PC-9 (cell line): ENCODE results near the gene DOC2A. TPM values are rescaled to one million over a fixed set of nuclear protein-coding genes. Genes with fewer than 3 reads are reported as not detected.

Experiments
- BruUV-seq: library from RNA; stranded (reverse); fragments of 400-500 nt; replicated peaks from 2 replicates; lab custom pipeline; 2021; lab: Mats Ljungman, UMichigan
- CTCF ChIA-PET: fragments of 300-600 bp; sonication (Branson Sonifier 250); formaldehyde crosslinking; loops from one replicate; lab custom pipeline; 2022; ENCODE audit warnings: antibody characterized with exemption; lab: Charles Lee
- POLR2A ChIA-PET: fragments of 300-600 bp; sonication (Branson Sonifier 250); formaldehyde crosslinking; loops from one replicate; lab custom pipeline; 2022; ENCODE audit warnings: antibody characterized with exemption; ENCODE audit not compliant: unreplicated experiment; lab: Charles Lee
- DNase-seq, 2 experiments: peaks; one replicate each; pipeline versions ENCODE4 v3.0.0 to v3.0.0-alpha.2; 2015 to 2022; ENCODE audit warnings: mixed read lengths in 1 of 2
- H2AFZ ChIP-seq: fragments of 200-600 bp; sonication (generic); 2 replicates; pipeline ENCODE4 v1.8.1; 2017; ENCODE audit warnings: antibody characterized with exemption
- H3F3A ChIP-seq: fragments of 200-600 bp; sonication (generic); 2 replicates; pipeline ENCODE4 v1.8.1; 2017; ENCODE audit warnings: antibody characterized with exemption, mild to moderate bottlenecking, low read depth; ENCODE audit not compliant: insufficient read depth
- H3K27ac ChIP-seq: fragments of 200-600 bp; sonication (generic); 2 replicates; pipeline ENCODE4 v1.6.1; 2016; ENCODE audit warnings: mixed run types
- H3K27me3 ChIP-seq: fragments of 200-600 bp; sonication (generic); 2 replicates; pipeline ENCODE4 v1.6.1; 2016; ENCODE audit warnings: low read depth, mixed run types; ENCODE audit not compliant: insufficient read depth
- H3K36me3 ChIP-seq: fragments of 200-600 bp; sonication (generic); 2 replicates; pipeline ENCODE4 v1.6.1; 2016; ENCODE audit warnings: low read depth, mixed run types
- H3K4me1 ChIP-seq: fragments of 200-600 bp; sonication (generic); replicated peaks from 2 replicates; pipeline ENCODE4 v1.6.1; 2016; ENCODE audit warnings: mixed run types; ENCODE audit not compliant: insufficient read depth
- H3K4me2 ChIP-seq: fragments of 200-600 bp; sonication (generic); 2 replicates; pipeline ENCODE4 v1.6.1; 2017; ENCODE audit warnings: mixed run types
- H3K4me3 ChIP-seq: fragments of 200-600 bp; sonication (generic); 2 replicates; pipeline ENCODE4 v1.6.1; 2016; ENCODE audit warnings: mixed run types
- H3K79me2 ChIP-seq: fragments of 200-600 bp; sonication (generic); 2 replicates; pipeline ENCODE4 v1.6.1; 2017; ENCODE audit warnings: low read depth, mixed run types
- H3K9me2 ChIP-seq: fragments of 200-600 bp; sonication (generic); 2 replicates; pipeline ENCODE4 v1.8.1; 2017; ENCODE audit warnings: mild to moderate bottlenecking; ENCODE audit not compliant: insufficient read depth
- H3K9me3 ChIP-seq: fragments of 200-600 bp; sonication (generic); 2 replicates; pipeline ENCODE4 v1.8.1; 2016; ENCODE audit warnings: low read depth; ENCODE audit not compliant: insufficient read depth
- H4K20me1 ChIP-seq: fragments of 200-600 bp; sonication (generic); 2 replicates; pipeline ENCODE4 v1.8.1; 2017; ENCODE audit not compliant: insufficient read depth
- CTCF ChIP-seq: fragments of 200-600 bp; sonication (generic); conservative IDR thresholded peaks from 2 replicates; pipeline ENCODE4 v1.6.1; 2017; ENCODE audit warnings: mixed run types, antibody characterized with exemption, mild to moderate bottlenecking, moderate library complexity
- EZH2 ChIP-seq: fragments of 200-600 bp; sonication (generic); IDR thresholded peaks from 2 replicates; pipeline ENCODE4 v1.8.0; 2017; ENCODE audit warnings: antibody characterized with exemption, low read depth
- intact Hi-C: fragments of 100-400 bp; cut with micrococcal nuclease; formaldehyde crosslinking; loops from one replicate; pipeline ENCODE4 v1.10.0; 2022; ENCODE audit not compliant: unreplicated experiment
- total RNA-seq: library from RNA; stranded (reverse); gene quantifications from 2 replicates; pipeline ENCODE4 v1.2.3, GENCODE V29; 2021

The DOC2A gene
- total RNA-seq, 1 experiment from 2014 or later, result 11.0 TPM

GRCh38 chr16:29986231-29986630 is 24.6 kb downstream of the DOC2A start:
- no peaks in the 10 kb centered on the region for H4K20me1 ChIP-seq
- no peak for DNase-seq
- H3K4me2 ChIP-seq, result no peak overlapping the region

GRCh38 chr16:29985271-29985811 is 25.5 kb downstream of the DOC2A start:
- Histone ChIP-seq H3K27me3 (no peaks in the 10 kb centered on the region), H3K9me2 (no peaks in the 10 kb centered on the region), H3F3A (peaks cover 12% of the 10 kb centered on the region; the same call in 1 of the 2 replicates), H3K4me3 (no peak overlapping the region), H3K4me2 (no peak overlapping the region), H3K9me3 (no peaks in the 10 kb centered on the region), H2AFZ (no peak overlapping the region), H3K36me3 (peaks cover 37% of the 10 kb centered on the region), H3K79me2 (no peaks in the 10 kb centered on the region), H3K27ac (no peak overlapping the region), H3K4me1 (no peaks in the 10 kb centered on the region), H4K20me1 (no peaks in the 10 kb centered on the region)
- CTCF ChIA-PET, result no interaction called here
- no TSS peak for BruUV-seq
- POLR2A ChIA-PET, result no interaction called here
- intact Hi-C loops, result no loop called here
- TF ChIP-seq EZH2 (no peak), CTCF (no peak)
- DNase-seq, result no peak

More at GRCh38 chr16:29986231-29986630, 24.6 kb downstream of the DOC2A start:
- intact Hi-C loops, result no loop called here
- Histone ChIP-seq H3K4me3 (no peak overlapping the region), H3K79me2 (no peaks in the 10 kb centered on the region), H3K27ac (no peak overlapping the region), H3F3A (peaks cover 12% of the 10 kb centered on the region; the same call in 1 of the 2 replicates), H3K27me3 (no peaks in the 10 kb centered on the region), H3K36me3 (peaks cover 32% of the 10 kb centered on the region), H3K9me3 (no peaks in the 10 kb centered on the region), H3K9me2 (no peaks in the 10 kb centered on the region), H2AFZ (no peak overlapping the region), H3K4me1 (no peaks in the 10 kb centered on the region)
- ChIA-PET POLR2A (no interaction called here), CTCF (no interaction called here)
- TF ChIP-seq EZH2 (no peak), CTCF (no peak)
- no TSS peak for BruUV-seq

- no peaks in the 10 kb centered on the region for H3K79me2 ChIP-seq
- intact Hi-C loops, result no loop called here
- no peaks in the 10 kb centered on the region for H4K20me1 ChIP-seq
- no peak for TF ChIP-seq CTCF
- no peak for TF ChIP-seq EZH2
- no peak overlapping the region for H3K27ac ChIP-seq
- H3K4me1 ChIP-seq, result no peaks in the 10 kb centered on the region
- peaks cover 7% of the 10 kb centered on the region; the same call in 1 of the 2 replicates for H3F3A ChIP-seq
- H3K4me3 ChIP-seq, result no peak overlapping the region
- DNase-seq, result no peak
- no peaks in the 10 kb centered on the region for H3K9me3 ChIP-seq
- no TSS peak for BruUV-seq
- CTCF ChIA-PET, result no interaction called here
- H2AFZ ChIP-seq, result no peak overlapping the region
- no peaks in the 10 kb centered on the region for H3K27me3 ChIP-seq
- no peaks in the 10 kb centered on the region for H3K9me2 ChIP-seq
- peaks cover 43% of the 10 kb centered on the region for H3K36me3 ChIP-seq
- H3K4me2 ChIP-seq, result no peak overlapping the region
- POLR2A ChIA-PET, result no interaction called here
Measured at GRCh38 chr16:29984764-29985147, 26.1 kb downstream of the DOC2A start.
